Measurements from ENCODE around the gene PARD3.

GRCh38 chr10:34495938-34496337 is 319.2 kb downstream of the PARD3 start:
- TF ChIP-seq EP300 (conservative IDR thresholded peaks at IDR 0.05; ENCODE audit: poor library complexity, severe bottlenecking), result no peak
- no peak for TF ChIP-seq REST (IDR thresholded peaks at IDR 0.05; ENCODE audit: borderline replicate concordance)
- TF ChIP-seq CTCF (IDR thresholded peaks at IDR 0.05; ENCODE audit: poor library complexity, severe bottlenecking), result no peak
- no peak for TF ChIP-seq EZH2 (IDR thresholded peaks at IDR 0.05; ENCODE audit: borderline replicate concordance, insufficient read depth, low read length, poor library complexity, severe bottlenecking)
- no peak for TF ChIP-seq MXI1 (conservative IDR thresholded peaks at IDR 0.05; ENCODE audit: poor library complexity, severe bottlenecking)
- TF ChIP-seq RAD21 (conservative IDR thresholded peaks at IDR 0.05), result no peak
- no peak for TF ChIP-seq TAF1 (IDR thresholded peaks at IDR 0.05; ENCODE audit: low read depth)
- no peak for TF ChIP-seq SMC3 (conservative IDR thresholded peaks at IDR 0.05; ENCODE audit: poor library complexity)
- TF ChIP-seq POLR2AphosphoS5 (IDR thresholded peaks at IDR 0.05), result no peak
